ENCODE measurements around the gene GNS.

- TF ChIP-seq CTCF (IDR thresholded peaks at IDR 0.05), result no peak
- TF ChIP-seq POLR2A (IDR thresholded peaks at IDR 0.05), result no peak
These were observed 26.6 kb upstream of the GNS start for GRCh38 chr12:64785838-64786237.

All from esophagus squamous epithelium (tissue), 4 donors.